Spinal cord (tissue), 10 donors: ENCODE results near the gene ADAM19. TPM values are rescaled to one million over a fixed set of nuclear protein-coding genes. Genes with fewer than 3 reads are reported as not detected.

Source experiments
- DNase-seq, 6 donors: peaks; one replicate each; pipeline versions ENCODE4 v3.0.0 to v3.0.0-alpha.2; 2013 to 2015; ENCODE audit warnings: low spot score in 6 of 6, low read depth in 4 of 6
- H3K27ac ChIP-seq: one replicate; pipeline ENCODE4 v1.5.1; 2013; ENCODE audit warnings: low read depth, low read length, control low read depth
- H3K27me3 ChIP-seq: one replicate; pipeline ENCODE4 v1.6.1; 2013; ENCODE audit warnings: low read length; ENCODE audit not compliant: control insufficient read depth, insufficient read depth
- H3K36me3 ChIP-seq: one replicate; pipeline ENCODE4 v1.6.1; 2013; ENCODE audit warnings: low read length; ENCODE audit not compliant: control insufficient read depth, insufficient read depth
- H3K4me1 ChIP-seq: one replicate; pipeline ENCODE4 v1.6.1; 2013; ENCODE audit warnings: low read length; ENCODE audit not compliant: control insufficient read depth, insufficient read depth
- H3K4me3 ChIP-seq: one replicate; pipeline ENCODE4 v1.5.1; 2013; ENCODE audit warnings: low read depth, low read length, control low read depth
- H3K9me3 ChIP-seq: one replicate; pipeline ENCODE4 v1.6.1; 2013; ENCODE audit warnings: low read length; ENCODE audit not compliant: control insufficient read depth, insufficient read depth
- WGBS: methylation state at CpG from one replicate; pipeline ENCODE4 v1.1.5; 2013; ENCODE audit warnings: missing lambda C conversion rate; ENCODE audit not compliant: insufficient coverage; 5-methylcytosine and 5-hydroxymethylcytosine counted together
- polyA plus RNA-seq, 2 donors: library from polyadenylated mRNA; unstranded; fragments of 120-200 nt; gene quantifications; one replicate each; pipeline ENCODE4 v1.2.1, GENCODE V29; 2013; ENCODE audit not compliant: insufficient read length in 2 of 2
- total RNA-seq, 2 donors: library from RNA; depleted of rRNA in 1 of 2; stranded (reverse); fragments of 120-200 nt in 1 of 2; fragments of >200 nt in 1 of 2; gene quantifications; one replicate each; pipeline versions ENCODE4 v1.2.3 to v1.2.4, GENCODE V29; 2013 to 2014
- donor health status: healthy.

The ADAM19 gene
- total and polyA plus RNA-seq, 4 donors = 11.7 to 16.2 (median 15.8) TPM

DNA sequence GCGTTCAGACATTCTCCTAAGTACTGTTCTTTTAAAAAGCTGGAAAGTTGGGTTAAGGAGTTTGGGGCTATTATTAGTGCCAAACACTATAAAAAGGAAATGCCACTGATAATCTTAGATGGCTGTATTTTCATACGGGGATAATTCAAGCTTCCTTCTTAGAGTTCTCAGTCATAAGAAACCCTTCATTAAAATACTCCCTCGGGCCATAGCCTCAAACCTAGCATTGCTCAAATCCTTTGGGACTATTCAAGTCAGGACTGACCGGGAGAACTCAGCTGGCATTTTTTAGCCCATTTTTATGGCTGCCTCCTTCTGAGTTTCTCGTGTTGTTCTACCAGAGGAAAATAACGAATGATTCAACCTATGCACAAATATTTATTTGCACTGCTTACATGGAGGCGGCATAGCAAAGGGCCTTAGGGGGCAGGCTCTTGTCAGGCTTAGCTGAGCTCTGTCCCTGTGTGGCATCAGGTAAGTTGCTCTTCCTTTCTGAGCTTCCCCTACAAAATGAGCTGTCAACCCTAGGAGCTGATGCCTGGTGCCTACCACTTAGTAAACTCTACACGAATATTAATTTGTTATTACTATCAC lies 33.5 kb upstream of the ADAM19 start:
- Histone ChIP-seq H3K4me3 (no peak overlapping the region), H3K9me3 (no peaks in the 10 kb centered on the region), H3K27me3 (no peaks in the 10 kb centered on the region), H3K4me1 (peaks cover 4% of the 10 kb centered on the region), H3K36me3 (no peaks in the 10 kb centered on the region), H3K27ac (no peak overlapping the region)
- WGBS = 85% methylated on average over 6 of the region's 8 CpGs
- DNase-seq = no peak

DNA sequence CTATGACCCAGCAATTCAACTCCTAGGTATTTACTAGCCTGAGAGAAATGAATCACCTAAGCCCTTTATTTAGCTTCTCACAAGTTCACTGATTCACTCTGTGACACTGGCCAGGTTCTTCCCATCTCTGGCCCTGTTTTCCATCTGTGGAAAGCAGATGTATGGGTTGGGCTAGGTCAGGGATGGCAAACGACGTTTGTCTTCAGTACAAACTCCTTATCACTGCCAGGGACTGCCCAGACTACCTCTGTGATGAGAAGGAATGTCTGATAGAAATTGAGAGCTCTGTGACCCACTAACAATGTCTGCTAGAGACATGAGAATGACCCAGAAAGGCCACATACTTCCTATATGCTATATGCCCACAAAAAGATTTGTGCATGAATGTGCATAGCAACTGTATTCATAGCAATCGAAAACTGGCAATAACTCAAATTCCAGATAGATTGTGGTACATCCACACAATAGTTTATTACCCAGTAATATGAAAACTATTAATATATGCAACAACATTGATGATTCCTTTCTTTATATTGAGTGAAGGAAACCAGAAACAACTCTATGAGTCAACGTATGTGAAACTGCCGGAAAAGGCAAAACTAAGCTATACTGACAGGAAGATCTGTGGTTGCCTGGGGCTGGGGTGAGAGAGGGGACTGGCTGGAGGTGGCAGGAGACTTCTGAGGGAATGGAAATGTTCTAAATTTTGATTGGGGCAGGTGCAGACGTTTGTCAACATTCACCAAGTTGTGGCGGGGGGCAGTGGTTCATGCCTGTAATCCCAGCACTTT lies 32.0 kb upstream of the ADAM19 start:
- DNase-seq = no peak
- no peak overlapping the region for H3K27ac ChIP-seq
- no peak overlapping the region for H3K4me3 ChIP-seq
- WGBS = 100% methylated on average over 2 of the region's 7 CpGs
- no peaks in the 10 kb centered on the region for H3K36me3 ChIP-seq
- no peaks in the 10 kb centered on the region for H3K9me3 ChIP-seq
- peaks cover 4% of the 10 kb centered on the region for H3K4me1 ChIP-seq
- H3K27me3 ChIP-seq = no peaks in the 10 kb centered on the region

DNA sequence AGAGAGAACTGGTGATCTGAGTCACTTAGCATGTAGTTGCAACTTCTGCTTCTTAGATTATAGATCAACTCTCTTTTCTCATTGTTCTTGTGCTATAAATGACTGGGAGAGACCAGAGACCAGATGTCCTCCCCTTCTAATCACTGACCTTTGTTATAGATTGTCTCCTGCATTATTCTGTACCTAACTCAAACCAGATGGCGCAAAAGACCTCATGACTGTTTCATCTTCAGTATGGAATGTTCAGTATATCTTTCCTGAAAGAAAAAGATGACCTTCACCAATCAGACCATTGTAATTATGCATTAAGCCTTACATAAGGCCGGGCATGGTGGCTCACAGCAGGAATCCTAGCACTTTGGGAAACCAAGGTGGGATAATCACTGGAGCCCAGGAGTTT lies 30.5 kb upstream of the ADAM19 start:
- H3K9me3 ChIP-seq = no peaks in the 10 kb centered on the region
- no peak for DNase-seq
- no peaks in the 10 kb centered on the region for H3K4me1 ChIP-seq
- whole genome bisulfite sequencing = 100% methylated on average over 1 of the region's 2 CpGs
- no peaks in the 10 kb centered on the region for H3K27me3 ChIP-seq
- no peak overlapping the region for H3K27ac ChIP-seq
- no peaks in the 10 kb centered on the region for H3K36me3 ChIP-seq
- no peak overlapping the region for H3K4me3 ChIP-seq

DNA sequence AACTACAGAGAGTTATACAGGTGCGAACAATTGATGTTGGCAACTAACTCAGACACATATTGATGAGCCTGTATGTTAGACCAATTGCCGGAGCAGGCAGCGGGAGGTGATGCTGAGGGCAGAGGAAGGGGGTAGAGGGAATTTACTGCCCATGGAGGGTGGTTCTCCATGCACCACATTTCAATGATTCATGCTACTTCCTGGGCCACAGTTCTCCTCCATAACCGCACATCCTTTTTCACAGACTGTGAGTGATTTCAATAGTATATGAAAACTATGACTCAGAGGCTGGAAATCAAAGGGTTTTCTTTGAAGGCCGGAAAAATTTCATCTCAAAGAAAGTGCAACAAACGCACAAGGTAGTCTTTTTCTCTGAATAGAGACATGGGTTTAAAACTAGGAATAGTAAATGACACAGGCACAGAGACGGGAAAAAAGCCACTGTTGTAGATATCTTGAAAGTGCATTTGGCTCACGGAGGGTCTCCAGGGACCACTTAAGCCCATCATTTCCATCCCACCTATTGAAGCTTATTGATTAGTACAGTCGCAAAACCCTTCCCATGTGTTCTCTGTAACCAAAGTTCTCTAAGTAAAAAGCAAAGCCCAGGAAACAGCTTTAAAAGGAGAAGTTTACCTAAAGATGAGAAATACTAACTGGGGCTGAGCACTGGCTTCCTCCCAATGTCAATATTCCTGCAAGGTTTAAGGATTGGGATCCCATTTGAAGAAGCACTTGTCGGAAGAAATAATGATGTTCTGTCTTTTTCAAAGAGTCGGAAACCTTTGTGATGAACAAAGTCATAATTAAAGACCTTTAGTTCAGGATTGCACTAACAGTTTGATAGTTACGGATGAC lies 28.0 kb upstream of the ADAM19 start:
- no peaks in the 10 kb centered on the region for H3K9me3 ChIP-seq
- H3K4me1 ChIP-seq = no peaks in the 10 kb centered on the region
- no peaks in the 10 kb centered on the region for H3K36me3 ChIP-seq
- 92% methylated on average over 2 of the region's 12 CpGs for WGBS
- H3K27me3 ChIP-seq = no peaks in the 10 kb centered on the region
- H3K4me3 ChIP-seq = no peak overlapping the region
- no peak overlapping the region for H3K27ac ChIP-seq
- peak in 1 of 6 donors; percentile 23 for DNase-seq

DNA sequence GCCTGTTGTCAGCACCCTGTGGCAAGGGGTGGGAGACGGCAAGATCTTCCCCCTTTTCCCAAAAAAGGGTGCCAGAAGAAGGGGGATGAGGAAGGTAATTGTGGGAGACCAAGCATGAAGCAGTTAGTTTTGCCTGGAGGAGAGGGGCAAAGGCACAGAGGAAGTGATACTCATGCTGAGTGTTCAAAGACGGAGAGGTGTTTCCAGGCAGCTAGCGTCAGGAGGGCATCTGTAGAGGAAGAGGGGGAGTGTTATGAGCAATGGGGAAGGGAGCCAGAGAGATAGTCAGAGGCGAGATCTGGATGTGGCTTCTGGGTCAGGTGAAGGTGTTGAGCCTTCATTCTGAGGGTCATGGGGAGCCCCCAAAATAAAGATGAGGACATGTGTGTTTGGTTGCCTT lies 26.9 kb upstream of the ADAM19 start:
- Histone ChIP-seq H3K4me1 (no peaks in the 10 kb centered on the region), H3K27me3 (no peaks in the 10 kb centered on the region), H3K9me3 (no peaks in the 10 kb centered on the region), H3K4me3 (no peak overlapping the region), H3K27ac (no peak overlapping the region), H3K36me3 (no peaks in the 10 kb centered on the region)
- no peak for DNase-seq
- WGBS = 89% methylated on average over 3 of the region's 4 CpGs

DNA sequence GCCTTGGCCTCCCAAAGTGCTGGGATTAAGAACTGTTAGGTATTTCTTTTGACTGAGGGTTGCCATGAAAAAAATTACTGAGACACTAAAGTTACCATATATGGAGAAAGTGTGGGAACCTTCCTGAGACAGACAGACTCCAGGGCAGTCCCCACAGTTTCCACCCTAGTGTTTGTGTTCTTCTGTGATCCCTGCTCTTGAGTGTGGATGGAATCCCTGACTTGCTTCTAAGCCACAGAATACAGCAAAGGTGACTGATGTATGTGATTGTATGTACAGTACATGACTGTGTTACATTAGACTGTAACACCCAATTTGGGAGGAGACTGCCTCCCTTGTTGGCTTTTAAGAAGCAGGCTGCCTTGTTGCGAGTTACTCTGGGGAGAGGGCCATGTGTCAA lies 24.7 kb upstream of the ADAM19 start:
- H3K4me3 ChIP-seq = no peak overlapping the region
- no peak for DNase-seq
- no peaks in the 10 kb centered on the region for H3K36me3 ChIP-seq
- 80% methylated on average over 1 of the region's 1 CpG for WGBS
- no peaks in the 10 kb centered on the region for H3K4me1 ChIP-seq
- H3K27me3 ChIP-seq = no peaks in the 10 kb centered on the region
- H3K9me3 ChIP-seq = no peaks in the 10 kb centered on the region
- no peak overlapping the region for H3K27ac ChIP-seq

DNA sequence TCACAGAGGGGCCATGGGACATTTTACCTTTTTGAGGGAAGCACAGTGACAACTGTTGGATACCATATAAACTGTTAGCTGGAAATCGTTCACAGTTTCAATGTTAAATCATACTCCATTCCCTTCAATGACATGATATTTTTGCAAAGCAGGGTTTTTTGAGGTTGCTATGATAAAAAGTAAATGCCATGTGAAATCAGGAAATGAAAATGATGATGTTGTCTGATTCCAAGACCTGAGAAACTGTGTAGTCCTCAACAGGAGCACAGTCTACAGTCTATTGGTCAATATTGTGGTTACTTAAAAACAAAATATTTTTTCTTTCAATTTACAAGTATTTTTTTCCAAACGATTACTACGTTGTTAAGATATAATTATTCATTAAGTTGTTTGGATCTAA lies 24.0 kb upstream of the ADAM19 start:
- Histone ChIP-seq H3K4me3 (no peak overlapping the region), H3K9me3 (no peaks in the 10 kb centered on the region), H3K4me1 (no peaks in the 10 kb centered on the region), H3K27ac (no peak overlapping the region), H3K36me3 (no peaks in the 10 kb centered on the region), H3K27me3 (no peaks in the 10 kb centered on the region)
- WGBS = no CpG with 5 or more reads among the region's 3 CpGs
- no peak for DNase-seq

DNA sequence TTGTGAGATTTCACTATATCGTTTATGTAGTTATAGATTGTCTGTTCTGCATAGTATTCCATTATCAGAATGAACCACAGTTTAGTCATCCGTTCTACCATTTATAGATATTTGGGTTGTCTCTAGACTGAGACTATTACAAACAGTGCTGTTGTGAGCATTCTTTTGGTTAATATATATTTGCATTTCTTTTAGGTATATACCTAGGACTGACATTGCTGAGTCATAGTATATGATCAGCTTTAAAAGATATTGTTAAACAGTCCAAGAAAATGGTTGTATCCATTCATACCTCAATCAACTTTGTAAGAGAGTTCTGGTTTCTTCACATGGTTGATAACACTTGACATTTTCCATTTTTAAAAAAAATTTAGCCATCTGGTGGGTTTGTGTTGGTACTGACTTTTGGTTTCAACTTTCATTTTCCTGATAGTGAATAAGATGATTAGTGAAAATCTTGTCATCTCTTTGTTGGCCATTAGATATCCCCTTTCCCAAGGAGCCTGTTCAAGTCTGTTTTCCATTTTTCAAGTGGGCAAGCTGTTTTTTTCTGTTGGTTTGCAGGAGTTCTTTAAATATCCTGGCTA lies 22.9 kb upstream of the ADAM19 start:
- no CpG with 5 or more reads among the region's 2 CpGs for WGBS
- H3K27ac ChIP-seq = no peak overlapping the region

DNA sequence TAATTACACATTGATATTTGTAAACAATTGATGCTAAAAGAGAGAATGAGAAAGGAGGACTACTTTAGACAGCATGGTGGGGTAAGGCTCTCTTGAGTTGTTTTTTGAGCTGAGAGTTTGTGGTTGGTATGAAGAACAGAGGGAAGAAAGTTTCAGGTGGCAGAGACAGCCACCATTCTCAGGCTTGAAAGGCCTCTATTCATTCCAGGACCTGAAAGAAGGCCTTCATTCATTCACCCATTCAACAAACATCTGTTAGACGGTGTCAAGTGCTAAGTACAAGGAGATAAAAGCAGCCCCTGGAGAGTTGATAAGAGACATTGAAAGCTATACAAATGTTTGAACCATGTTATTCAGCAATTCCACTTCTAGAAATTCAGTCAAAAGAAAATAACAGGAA lies 21.7 kb upstream of the ADAM19 start:
- H3K36me3 ChIP-seq = no peaks in the 10 kb centered on the region
- DNase-seq = no peak
- no peaks in the 10 kb centered on the region for H3K27me3 ChIP-seq
- H3K4me3 ChIP-seq = no peak overlapping the region
- no peaks in the 10 kb centered on the region for H3K4me1 ChIP-seq
- WGBS = no CpG with 5 or more reads among the region's 1 CpG
- no peaks in the 10 kb centered on the region for H3K9me3 ChIP-seq
- H3K27ac ChIP-seq = no peak overlapping the region

More for the DNA sequence above, 22.9 kb upstream of the ADAM19 start:
- Histone ChIP-seq H3K9me3 (no peaks in the 10 kb centered on the region), H3K36me3 (no peaks in the 10 kb centered on the region), H3K4me3 (no peak overlapping the region), H3K4me1 (no peaks in the 10 kb centered on the region), H3K27me3 (no peaks in the 10 kb centered on the region)
- DNase-seq = no peak
